Right atrium auricular region (tissue), 2 donors: ENCODE results near the gene PREPL. TPM values are rescaled to one million over a fixed set of nuclear protein-coding genes. Genes with fewer than 3 reads are reported as not detected.
"Not testable (repeated sequence)": the region's sequence is repeated elsewhere in the genome, so short reads cannot be mapped to it uniquely, and the experiment has no call there.

ENCODE experiments used
- DNase-seq: peaks from one replicate; pipeline ENCODE4 v3.0.0-alpha.2; 2019; ENCODE audit warnings: low spot score
- H3K27ac ChIP-seq, 2 donors: fragments of 200-600 bp; sonication (generic); 1 replicate in 1 of 2; 2 replicates in 1 of 2; pipeline ENCODE4 v1.5.1; 2016 to 2019
- H3K27me3 ChIP-seq, 2 donors: fragments of 200-600 bp; sonication (generic); one replicate each; pipeline versions ENCODE4 v1.5.1 to v1.6.0; 2017 to 2019
- H3K36me3 ChIP-seq: fragments of 200-600 bp; sonication (generic); one replicate; pipeline ENCODE4 v1.5.1; 2016
- H3K4me1 ChIP-seq, 2 donors: fragments of 200-600 bp; sonication (generic); one replicate each; pipeline versions ENCODE4 v1.5.1 to v1.6.0; 2017 to 2019
- H3K4me3 ChIP-seq, 2 donors: fragments of 200-600 bp; sonication (generic); 1 replicate in 1 of 2; 2 replicates in 1 of 2; pipeline ENCODE4 v1.5.1; 2017 to 2019; ENCODE audit warnings: mild to moderate bottlenecking in 1 of 2, moderate library complexity in 1 of 2
- H3K9me3 ChIP-seq, 2 donors: fragments of 200-600 bp; sonication (generic); one replicate each; pipeline ENCODE4 v1.5.1; 2019
- total RNA-seq, 2 donors: library from RNA; depleted of rRNA; stranded (reverse); fragments of >200 nt; gene quantifications; one replicate each; pipeline ENCODE4 v1.1.0, GENCODE V29; 2016
- TF ChIP-seq, protein P1 (sequence below), 2 donors: fragments of 200-600 bp; sonication (generic); IDR thresholded peaks; one replicate each; pipeline ENCODE4 v1.5.1; 2019; ENCODE audit warnings: antibody characterized with exemption in 2 of 2

PREPL gene
- total RNA-seq, 2 donors from 2014 or later = 71.5 to 98.5 TPM

DNA sequence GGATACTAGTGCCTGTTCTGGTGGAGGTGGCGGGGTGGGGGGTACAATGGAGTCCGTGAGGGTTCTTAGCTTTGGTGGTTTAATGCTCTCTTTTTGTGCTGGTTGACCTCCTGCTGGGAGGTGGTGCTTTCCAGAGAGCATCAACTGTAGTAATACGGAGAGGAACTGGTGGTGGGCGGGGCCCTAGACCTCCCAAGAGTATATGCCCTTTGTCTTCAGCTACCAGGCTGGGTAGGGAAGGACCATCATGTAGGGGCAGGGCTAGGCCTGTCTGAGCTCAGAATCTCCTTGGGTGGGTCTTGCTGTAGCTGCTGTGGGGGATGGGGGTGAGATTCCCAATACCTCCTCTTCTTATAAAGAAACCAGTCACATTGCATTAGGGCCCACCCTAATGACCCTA, 27.6 kb upstream of the PREPL start:
- no peak for DNase-seq
- H3K27ac ChIP-seq = no peak overlapping the region
- no peaks in the 10 kb centered on the region for H3K36me3 ChIP-seq
- TF ChIP-seq, protein P1, sequence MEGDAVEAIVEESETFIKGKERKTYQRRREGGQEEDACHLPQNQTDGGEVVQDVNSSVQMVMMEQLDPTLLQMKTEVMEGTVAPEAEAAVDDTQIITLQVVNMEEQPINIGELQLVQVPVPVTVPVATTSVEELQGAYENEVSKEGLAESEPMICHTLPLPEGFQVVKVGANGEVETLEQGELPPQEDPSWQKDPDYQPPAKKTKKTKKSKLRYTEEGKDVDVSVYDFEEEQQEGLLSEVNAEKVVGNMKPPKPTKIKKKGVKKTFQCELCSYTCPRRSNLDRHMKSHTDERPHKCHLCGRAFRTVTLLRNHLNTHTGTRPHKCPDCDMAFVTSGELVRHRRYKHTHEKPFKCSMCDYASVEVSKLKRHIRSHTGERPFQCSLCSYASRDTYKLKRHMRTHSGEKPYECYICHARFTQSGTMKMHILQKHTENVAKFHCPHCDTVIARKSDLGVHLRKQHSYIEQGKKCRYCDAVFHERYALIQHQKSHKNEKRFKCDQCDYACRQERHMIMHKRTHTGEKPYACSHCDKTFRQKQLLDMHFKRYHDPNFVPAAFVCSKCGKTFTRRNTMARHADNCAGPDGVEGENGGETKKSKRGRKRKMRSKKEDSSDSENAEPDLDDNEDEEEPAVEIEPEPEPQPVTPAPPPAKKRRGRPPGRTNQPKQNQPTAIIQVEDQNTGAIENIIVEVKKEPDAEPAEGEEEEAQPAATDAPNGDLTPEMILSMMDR (IDR thresholded peaks at IDR 0.05) = no peak
- H3K27me3 ChIP-seq = no peaks in the 10 kb centered on the region
- no peaks in the 10 kb centered on the region for H3K9me3 ChIP-seq
- no peak overlapping the region for H3K4me3 ChIP-seq
- no peaks in the 10 kb centered on the region for H3K4me1 ChIP-seq

DNA sequence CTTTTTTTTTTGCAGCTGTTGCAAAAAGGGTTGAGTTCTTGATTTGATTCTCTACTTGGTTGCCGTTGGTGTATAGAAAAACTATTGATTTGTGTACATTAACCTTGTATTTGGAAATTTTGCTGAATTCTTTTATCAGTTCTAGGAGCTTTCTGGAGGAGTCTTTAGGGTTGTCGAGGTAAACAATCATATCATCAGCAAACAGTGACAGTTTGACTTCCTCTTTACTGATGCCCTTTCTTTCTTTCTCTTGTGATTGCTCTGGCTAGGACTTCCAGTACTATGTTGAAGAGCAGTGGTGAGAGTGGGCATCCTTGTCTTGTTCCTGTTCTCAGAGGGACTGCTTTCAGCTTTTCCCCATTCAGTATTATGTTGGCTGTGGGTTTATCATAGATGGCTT, 23.9 kb upstream of the PREPL start:
- not testable (repeated sequence) for H3K27ac ChIP-seq, H3K4me3 ChIP-seq, H3K4me1 ChIP-seq, H3K27me3 ChIP-seq, H3K9me3 ChIP-seq, DNase-seq, H3K36me3 ChIP-seq

GRCh38 chr2:44377486-44377885, 16.2 kb upstream of the PREPL start:
- Histone ChIP-seq H3K9me3 (no peaks in the 10 kb centered on the region), H3K36me3 (no peaks in the 10 kb centered on the region), H3K4me3 (no peak overlapping the region), H3K27me3 (no peaks in the 10 kb centered on the region), H3K27ac (no peak overlapping the region), H3K4me1 (no peaks in the 10 kb centered on the region)
- TF ChIP-seq, protein P1 (IDR thresholded peaks at IDR 0.05) = no peak
- DNase-seq = no peak

GRCh38 chr2:44372246-44372645, 11.0 kb upstream of the PREPL start:
- TF ChIP-seq, protein P1 (IDR thresholded peaks at IDR 0.05) = no peak
- H3K36me3 ChIP-seq = no peaks in the 10 kb centered on the region
- H3K4me3 ChIP-seq = no peak overlapping the region
- no peaks in the 10 kb centered on the region for H3K9me3 ChIP-seq
- no peak overlapping the region for H3K27ac ChIP-seq
- H3K27me3 ChIP-seq = no peaks in the 10 kb centered on the region
- no peaks in the 10 kb centered on the region for H3K4me1 ChIP-seq
- no peak for DNase-seq

GRCh38 chr2:44371445-44371844, 10.2 kb upstream of the PREPL start:
- no peaks in the 10 kb centered on the region for H3K9me3 ChIP-seq

GRCh38 chr2:44369392-44369791, 8.1 kb upstream of the PREPL start:
- Histone ChIP-seq H3K4me3 (no peak overlapping the region), H3K36me3 (no peaks in the 10 kb centered on the region), H3K9me3 (no peaks in the 10 kb centered on the region), H3K4me1 (no peaks in the 10 kb centered on the region), H3K27me3 (no peaks in the 10 kb centered on the region), H3K27ac (no peak overlapping the region)
- TF ChIP-seq, protein P1 (IDR thresholded peaks at IDR 0.05) = no peak
- DNase-seq = no peak

More at GRCh38 chr2:44371445-44371844, 10.2 kb upstream of the PREPL start:
- Histone ChIP-seq H3K36me3 (no peaks in the 10 kb centered on the region), H3K4me3 (no peak overlapping the region), H3K4me1 (no peaks in the 10 kb centered on the region), H3K27ac (no peak overlapping the region), H3K27me3 (no peaks in the 10 kb centered on the region)
- no peak for DNase-seq
- TF ChIP-seq, protein P1 (IDR thresholded peaks at IDR 0.05) = no peak
